ENCODE results near the gene ZNF862.

ZNF862 gene

DNA sequence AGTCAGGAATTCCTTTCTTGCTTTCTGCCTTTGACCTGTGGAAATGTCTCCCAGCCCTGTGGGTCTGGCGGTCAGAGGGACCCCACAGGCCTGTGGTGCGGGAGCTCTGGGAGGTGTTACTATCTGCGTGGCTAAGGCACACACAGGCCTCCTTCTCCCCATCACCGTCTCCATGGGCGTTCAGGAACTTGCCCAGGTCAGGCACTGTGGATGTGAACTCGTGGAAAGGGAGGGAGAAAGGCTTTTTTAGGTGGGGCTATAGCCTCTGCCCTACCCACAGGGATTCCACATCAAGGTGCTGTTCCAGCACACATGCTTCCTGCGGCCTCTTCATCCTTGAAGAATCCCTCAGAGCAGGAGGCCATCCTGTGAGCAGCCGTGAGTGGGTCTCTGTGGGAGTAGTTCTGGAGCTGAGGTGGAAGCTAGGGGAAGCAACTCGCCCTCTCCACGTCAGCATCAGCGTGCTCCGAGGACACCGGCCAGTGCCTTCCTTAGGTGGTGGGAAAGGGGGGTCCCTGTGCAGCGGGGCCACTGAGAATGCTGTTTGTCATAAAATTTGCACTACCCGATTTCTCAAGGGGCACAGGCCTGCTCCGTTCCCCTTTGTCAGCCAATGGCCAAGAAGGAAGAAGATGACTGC lies 28.1 kb downstream of the ZNF862 start:
- no peak for DNase-seq (ENCODE audit: low read depth, low spot score)

DNA sequence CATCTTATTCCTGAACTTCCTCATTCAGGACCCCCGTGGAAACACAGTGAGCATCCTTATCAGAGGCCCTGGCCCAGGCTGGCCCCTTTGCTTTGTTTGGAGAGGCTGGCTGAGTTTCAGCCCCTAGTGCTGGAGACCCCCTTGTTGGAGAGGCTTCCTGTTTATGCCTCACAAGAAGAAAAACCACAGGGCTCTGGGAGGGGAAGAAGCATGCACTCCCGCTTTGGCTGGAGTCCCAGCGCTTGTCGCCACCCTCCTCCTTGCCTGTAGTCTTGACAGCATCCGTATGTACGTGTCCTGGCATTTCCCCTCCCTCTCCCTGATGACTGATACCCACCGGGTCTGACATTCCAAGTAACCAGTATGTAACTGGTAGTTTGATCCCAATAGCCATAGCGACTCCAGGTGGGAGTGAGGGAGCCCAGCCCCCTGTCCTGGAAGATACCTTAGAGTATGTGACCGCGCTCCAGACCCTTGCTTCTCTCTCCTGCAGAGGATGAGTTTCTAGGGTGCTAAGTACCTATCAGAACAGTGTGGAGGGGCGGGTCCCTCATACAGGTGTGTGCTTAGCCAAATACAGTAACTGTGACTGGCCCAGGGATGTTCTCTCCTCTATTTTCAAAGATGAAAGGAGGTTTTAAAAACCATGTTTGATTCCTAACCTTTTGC lies 28.7 kb downstream of the ZNF862 start:
- peak; percentile 83 for DNase-seq (ENCODE audit: low read depth, low spot score)

DNA sequence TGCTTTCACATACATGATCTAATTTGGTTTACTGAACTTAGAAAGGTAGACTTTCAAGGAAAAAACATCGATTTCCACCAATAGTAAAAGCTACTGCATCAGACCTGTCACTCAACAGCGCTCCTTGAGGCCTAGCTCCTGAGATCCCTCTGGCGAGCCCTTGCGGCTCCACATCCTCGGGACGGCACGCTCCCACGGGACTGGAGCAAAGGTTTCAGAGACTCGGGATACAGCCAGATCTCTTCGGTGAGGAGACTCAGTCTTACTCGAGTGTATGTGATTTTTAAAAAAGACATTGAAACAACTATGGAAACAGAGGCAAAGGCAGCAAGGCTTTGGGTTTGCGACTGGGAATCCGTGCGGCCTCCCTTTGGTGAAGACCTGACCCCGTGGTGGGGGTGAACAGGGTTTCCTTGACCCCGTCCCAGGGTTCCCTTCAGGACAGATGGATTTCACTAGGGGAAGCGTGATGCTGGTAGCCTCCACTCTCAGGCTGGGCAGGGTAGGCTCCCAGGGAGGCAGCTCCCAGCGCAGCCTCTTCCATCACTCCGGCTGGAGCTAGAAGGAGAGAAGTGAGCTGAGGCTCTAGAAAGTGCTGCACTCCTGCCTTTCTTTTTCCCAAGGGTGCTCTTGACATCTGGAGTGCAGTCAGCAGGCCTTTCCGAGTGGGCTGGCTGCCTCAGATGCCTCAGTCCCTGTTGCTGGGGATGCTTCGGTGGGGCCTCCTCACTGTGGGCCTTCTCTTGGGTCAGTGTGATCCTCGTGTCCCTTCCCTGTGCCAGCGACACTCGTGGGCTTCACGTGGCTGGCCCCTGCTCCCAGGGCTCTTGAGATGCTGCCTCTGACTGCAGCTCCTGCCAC lies 29.8 kb downstream of the ZNF862 start:
- no peak for DNase-seq (ENCODE audit: low read depth, low spot score)

DNA sequence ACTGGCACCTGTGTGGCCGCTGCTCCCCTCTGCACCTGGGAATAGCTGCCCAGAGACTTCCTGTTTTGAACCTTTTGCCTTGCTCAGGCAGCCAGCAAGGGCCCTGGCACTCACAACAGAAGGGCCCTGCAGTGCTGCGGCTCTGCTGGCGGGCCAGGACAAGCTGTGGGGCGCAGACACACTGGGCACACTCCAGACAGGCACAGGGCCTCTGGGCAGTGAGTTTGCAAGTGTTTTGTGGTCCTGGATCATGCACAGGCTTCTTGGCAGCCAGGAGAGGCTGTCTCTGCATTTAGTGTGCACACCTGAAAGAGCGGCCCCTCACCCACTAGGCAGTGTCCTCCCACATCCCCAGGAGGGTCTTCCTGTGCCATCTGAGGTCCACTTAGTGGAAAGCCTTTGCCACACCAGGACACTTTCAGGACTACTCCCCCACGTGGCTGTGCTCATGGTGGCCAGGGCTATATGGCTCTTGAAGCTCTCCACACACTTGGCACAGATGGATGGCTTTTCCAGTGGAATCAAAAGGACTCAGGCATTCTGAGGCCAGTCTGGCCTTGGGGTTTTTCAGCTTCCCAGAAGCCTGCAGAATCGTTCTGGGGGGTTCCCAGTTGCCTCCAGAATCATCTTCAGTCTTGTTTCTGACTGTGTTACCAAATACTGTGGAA lies 30.6 kb downstream of the ZNF862 start:
- DNase-seq (ENCODE audit: low read depth, low spot score), result no peak

DNA sequence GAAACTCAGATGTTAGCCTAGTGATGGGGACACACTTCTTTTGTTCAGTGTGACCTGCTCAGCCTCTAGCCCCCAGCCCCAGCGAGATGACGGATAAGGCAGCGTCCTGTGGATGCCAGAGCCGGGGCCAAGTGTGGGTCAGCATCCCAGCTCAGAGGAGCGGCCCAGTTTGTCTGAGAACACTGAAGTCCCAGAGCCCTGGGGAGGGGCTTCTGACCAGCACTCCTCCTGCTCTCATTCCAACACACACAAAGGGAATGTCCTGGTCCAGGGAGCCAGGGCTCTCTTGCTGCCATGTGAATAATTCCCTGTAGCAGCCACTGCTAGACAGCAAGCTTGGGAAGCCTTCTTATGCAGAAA lies 31.1 kb downstream of the ZNF862 start:
- DNase-seq (ENCODE audit: low read depth, low spot score), result no peak

DNA sequence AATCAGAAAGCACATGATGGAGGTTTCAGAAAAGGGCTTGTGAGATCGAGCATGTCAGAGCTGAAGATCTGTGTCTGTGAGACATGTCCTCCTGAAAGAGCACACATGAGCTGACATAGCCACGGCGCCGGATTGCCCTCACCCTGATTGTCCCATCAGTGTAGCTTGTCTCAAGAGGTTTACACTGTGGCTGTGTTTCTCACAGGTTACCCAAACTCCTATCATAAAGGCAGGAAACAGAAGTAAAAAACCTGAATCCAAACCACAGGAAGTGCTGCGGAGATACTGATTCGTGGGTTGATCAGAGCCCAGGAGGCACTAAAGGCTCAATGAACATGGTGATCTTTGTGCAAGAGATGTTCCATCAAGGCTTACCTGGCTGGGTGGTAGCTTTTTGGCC lies 31.7 kb downstream of the ZNF862 start:
- no peak for DNase-seq (ENCODE audit: low read depth, low spot score)

DNA sequence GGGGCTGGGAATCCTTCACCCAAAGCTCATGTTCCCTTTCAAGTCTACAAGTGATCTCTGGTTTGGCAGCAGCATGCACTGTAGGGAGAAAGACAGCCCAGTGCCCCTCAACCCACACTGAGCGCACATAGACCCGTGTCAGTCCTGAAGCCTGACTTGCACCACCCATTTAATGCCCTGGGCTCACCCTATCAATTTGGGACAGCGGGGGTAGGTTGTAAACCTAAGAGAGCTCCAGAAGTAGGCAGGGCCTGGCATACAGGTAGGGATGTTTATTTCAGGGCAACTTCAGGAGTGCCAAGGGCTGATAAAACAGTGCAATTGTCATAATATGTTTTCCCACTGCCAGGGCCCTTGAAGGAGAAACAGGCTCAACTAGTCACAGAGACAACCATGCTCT lies 32.1 kb downstream of the ZNF862 start:
- no peak for DNase-seq (ENCODE audit: low read depth, low spot score)

DNA sequence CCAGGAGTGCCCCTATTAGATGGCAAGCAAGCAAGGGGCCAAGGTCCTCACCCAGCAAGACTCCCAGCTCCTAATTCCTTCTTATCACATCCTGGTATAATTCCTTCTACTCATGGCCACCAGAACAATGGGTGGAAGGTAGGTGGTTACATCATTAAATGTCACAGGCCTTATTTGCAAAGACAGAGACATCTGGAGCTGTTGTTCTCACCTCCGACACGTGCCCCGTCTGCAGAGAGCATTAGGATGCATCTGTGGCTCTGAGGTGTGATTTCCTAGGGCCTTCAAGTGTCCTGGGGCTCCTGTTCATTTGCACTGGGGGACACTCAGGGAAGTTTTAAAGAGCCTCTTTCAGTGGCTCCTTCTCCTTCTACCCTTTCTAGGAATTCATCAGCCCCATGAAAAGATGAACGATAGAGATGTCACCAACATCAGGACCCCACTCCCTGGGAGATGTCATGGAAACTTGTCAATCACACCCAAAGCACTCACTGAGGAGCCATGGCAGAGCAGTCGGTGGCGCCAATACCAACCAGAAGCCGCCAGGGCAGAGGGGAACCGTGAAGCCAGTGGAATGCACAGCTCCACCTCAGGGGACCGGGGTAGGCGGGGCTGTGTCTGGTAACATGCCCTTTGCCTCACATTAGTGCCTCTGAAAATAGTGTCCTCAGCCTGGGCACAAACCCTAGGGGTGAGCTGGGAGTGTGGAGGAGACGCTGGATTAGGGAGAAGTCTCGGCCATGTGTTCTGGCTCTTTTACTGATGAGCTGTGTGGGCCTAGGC lies 32.7 kb downstream of the ZNF862 start:
- no peak for DNase-seq (ENCODE audit: low read depth, low spot score)

DNA sequence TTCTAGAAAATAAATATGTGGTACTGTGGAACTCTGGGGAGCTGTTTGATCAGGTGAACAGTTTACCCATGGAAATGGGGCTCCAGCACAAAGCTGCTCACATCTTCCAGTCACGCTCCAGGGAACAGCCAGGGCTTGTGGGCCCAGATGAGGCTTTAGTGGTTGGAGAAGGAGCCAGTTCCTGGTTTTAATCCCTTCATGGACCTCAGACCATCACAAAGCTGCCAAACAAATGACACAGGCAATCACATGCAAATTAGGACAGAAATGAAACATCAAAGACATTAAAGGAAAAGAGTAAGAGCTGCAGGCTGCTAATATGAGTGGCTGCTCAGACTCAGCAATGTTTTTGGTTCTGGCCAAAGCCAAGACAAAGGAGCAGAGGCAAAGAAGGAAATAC lies 33.4 kb downstream of the ZNF862 start:
- peak; percentile 79 for DNase-seq (ENCODE audit: low read depth, low spot score)

DNA sequence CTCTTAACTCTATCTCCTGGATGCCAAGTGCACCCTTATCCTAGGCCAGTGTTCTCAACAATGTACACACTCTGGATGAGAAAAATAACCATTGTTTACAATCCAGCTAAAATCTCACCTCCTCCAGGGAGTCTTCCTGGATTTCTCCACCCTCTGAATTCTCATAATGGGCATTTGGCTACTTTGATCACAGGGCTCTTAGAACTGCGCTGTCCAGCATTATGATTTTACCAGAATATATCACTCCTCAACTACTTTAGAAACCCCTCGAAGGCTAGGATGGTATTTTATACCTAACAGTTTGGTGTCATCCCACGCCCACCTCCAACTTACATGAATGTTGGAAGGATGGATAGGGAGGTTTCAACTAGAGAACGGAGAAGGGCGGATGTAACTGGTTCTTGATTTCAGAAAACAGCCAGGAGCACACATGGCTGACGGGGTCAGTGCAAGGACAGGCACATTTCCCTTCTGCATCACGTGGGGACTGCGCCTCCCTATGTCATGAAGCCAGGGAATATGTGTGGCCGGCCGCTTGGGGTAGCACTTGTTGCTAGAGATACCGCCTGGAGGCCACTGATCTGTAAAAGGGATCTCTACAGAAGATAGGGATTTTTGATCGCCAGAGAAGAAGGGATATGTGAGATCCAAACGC lies 34.4 kb downstream of the ZNF862 start:
- peak; percentile 79 for DNase-seq (ENCODE audit: low read depth, low spot score)

DNA sequence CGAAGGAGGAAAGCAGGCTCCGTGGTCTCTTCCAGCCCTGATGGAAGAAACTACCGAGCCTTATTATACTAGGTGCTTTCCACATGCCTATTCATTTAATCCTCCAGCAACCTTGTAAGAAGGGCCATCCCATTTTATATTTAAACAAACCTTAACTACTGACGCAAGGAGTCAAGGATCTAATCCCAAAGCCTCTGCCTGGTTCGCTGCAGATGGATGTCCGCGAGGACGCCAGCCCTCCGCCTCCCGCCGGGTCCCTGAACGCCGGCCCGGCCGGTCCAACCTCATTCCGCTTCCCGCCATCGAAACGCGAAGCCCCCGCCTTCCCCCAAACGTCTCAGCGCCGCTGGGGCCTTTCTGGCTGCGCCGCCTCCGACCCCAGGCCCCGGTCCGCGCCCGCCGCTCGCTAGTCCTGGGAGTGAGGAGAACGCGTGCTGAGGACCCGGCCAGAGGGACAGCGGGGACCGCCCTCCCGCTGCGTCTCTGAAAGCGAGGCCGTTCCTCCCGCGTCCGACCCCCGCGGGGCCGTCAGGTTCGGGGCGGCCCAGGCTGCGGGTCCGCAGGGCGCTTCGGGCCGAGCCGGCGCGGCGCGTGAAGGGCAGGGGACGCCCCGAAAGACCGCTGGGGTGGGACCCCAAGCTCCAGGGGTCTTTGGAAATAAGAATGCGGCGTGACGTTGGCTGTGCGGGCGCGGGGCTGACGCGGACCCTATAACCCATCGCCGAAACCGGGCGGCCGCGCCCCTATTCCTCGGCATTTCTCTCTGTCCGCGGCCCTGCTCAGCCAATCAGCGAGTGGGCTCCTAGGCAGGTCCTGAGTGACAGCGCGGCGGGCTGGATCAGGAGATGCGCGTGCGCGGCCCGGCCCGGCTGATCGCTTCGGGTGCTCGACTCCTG lies 35.1 kb downstream of the ZNF862 start, which contains the start of gene ATP6V0E2:
Gene ATP6V0E2, plus strand, starts transcription at position 896 of the 896 bp plus-strand sequence. CDS start 97 bp downstream, outside the sequence.
- DNase-seq (ENCODE audit: low read depth, low spot score), result peak; percentile 98

DNA sequence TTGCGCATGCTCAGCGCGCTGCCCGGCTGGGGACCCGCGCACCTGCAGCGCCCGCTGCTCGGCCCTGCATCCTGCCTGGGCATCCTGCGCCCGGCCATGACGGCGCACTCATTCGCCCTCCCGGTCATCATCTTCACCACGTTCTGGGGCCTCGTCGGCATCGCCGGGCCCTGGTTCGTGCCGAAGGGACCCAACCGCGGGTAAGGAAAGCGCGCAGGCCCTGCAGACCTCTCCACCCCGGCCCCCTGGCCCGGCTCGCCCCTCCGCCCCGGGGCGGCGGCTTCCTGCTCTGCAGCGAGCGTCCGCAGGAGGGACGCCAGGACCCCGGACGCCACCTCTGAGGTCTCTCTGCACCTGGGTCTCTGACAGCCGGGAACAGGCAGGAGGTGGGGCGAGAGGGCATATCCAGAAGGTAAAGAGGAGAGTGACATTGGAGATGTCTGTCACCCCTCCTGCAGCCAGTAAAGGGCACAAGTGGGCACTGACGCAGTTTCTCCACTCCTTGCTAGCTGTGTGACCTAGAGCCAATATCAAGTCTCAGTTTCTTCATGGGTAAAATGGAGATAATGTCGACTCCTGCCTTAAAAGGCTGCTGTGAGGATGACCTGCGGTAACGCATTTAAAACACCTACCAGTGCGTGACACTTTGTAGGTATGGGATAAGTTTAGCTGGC lies 35.9 kb downstream of the ZNF862 start:
- DNase-seq (ENCODE audit: low read depth, low spot score), result no peak

DNA sequence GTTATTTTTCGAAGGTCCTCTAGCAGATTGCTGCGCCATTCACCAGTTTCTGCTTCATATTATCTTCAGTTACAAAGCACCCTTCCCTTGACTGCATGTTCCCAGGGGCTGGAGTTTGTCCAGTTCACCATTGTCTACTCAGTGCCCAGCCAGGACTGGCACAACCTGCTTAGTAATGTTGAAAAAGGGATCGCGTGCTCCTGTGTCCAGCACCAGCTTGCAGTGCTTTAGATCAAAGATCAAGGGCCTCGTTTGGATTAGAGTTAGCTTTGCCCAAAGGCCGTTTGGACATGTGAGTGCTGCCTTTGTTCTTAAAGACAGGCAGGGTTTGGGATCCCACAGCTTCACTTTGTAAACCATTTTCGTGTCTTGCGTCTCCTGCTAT lies 36.5 kb downstream of the ZNF862 start:
- DNase-seq (ENCODE audit: low read depth, low spot score), result no peak

DNA sequence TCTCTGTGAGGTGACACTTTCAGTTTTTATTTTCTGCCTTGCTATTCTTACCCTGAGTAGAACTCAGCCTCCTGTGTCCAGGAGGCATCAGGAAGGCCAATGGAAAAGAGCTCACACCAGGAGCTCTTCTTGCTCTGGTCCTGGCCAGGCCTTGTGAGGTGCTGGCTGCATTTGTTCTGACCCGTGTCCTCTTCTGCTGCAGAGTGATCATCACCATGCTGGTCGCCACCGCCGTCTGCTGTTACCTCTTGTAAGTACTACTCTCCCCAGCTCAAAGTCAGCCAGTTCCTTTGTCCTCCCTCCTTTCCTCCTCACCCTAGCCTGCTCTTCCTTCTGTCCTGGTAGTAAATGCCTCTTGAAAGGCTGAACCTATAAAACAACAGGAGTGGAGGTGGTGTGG lies 37.2 kb downstream of the ZNF862 start:
- DNase-seq (ENCODE audit: low read depth, low spot score), result no peak

DNA sequence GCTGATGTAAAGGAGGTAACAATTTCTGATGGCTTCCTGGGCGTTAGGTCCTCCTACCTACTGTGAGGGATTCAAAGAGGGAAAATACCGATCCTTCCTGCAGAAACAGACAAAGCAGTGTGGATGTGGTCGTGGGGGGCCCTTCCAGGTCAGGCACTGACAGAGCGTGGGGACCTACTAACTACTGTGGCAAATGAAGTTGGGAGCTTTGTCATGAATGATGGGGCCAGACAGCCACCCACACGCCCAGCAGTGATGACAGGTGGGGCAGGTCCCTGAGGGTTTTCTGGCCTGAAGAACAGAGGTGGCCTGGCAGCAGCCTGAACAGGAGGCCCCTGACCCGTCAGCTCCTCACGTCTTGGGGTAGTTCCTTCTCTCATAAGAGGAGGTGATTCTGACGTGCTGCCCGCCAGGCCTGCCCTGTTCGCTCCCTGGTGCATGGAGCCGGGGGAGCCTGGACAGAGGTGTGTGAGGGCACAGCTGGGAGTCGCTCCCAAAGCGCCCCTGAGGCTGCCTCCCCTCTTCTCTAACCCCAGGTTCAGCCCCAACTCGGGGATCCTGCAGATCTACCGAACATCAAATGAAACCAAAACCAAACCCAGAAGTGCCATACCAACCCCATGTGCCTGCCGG lies 39.8 kb downstream of the ZNF862 start:
- no peak for DNase-seq (ENCODE audit: low read depth, low spot score)

DNA sequence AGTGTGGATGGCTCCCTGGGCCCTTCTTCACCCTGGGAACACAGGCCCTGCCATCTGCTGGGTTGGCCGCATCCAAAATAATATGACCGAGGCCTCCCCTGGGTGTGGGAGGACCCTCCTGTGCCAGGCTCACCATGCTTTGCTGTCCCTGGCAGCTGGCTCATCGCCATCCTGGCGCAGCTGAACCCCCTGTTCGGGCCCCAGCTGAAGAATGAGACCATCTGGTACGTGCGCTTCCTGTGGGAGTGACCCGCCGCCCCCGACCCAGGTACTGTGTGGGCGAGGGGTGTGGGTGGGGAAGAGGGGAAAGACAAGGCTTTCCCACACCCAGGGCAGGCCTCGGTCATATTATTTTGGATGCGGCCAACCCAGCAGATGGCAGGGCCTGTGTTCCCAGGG lies 40.3 kb downstream of the ZNF862 start:
- DNase-seq (ENCODE audit: low read depth, low spot score), result no peak

DNA sequence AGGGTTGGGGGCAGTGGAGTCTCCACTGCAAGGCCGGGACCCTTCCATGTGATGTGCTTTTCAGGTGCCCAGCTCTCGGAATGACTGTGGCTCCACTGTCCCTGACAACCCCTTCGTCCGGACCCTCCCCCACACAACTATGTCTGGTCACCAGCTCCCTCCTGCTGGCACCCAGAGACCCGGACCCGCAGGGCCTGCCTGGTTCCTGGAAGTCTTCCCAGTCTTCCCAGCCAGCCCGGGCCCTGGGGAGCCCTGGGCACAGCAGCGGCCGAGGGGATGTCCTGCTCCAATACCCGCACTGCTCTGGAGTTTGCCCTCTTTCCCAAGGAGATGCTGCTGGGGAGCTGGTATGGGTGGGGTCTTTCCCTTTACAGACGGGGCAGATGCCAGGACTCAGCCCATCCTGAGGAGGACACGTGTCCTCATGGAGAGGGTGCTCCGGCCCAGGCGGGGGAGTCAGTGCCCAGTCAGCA lies 41.1 kb downstream of the ZNF862 start:
- no peak for DNase-seq (ENCODE audit: low read depth, low spot score)

DNA sequence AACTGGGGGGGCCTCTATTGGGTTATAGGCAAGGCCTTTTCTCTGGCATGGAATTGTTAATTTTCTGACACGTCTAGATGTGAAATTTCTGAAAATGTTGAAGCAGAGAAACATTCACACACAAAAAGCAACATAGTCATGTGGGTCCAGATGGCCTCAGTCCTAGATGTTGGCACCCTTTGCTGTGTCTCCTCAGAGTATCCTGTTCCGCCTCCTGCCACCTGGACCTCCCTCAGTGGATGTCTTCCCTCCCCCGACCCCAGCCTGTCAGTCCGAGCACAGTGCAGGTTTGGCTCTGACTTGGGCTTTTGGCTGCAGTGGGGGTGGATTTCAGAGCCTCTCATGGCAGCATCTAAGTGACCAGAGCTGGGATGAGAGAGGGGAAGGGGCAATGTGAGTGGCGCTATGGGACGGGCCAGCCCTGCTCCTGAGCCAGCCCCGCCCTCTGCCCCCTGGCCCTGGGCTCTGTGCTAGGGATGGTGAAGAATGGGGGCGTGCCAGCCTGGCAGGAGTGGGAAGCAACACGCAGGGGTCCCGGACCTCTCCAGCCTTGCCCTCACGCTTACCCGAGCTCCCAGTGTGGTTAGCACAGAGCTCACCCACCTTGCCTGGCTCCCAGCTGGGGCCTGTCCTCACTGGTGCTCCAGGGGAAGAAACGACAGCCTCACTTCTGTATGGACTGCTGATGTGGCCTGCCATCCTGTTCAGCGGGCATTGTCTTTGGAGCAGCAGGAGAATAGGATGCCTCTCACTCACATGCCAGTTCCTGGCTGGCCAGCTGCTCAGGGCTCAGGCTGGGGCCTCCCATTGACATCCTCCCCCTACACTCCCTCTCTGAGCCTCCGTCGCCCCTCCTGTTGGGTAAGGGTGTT lies 41.8 kb downstream of the ZNF862 start:
- DNase-seq (ENCODE audit: low read depth, low spot score), result peak; percentile 0
